B cell (primary cell): ENCODE data around the gene MCM7. TPM values are rescaled to one million over a fixed set of nuclear protein-coding genes. Genes with fewer than 3 reads are reported as not detected.

Source experiments
- ATAC-seq: fragments of 200-7000 bp; cut with Tn5 transposase; one replicate; pipeline ENCODE4 v1.10.0; 2021; ENCODE audit warnings: low read depth, mild to moderate bottlenecking, moderate number of reproducible peaks, moderate library complexity
- CTCF ChIA-PET: fragments of 350-600 bp; sonication (Branson Sonifier 250); formaldehyde crosslinking; loops from one replicate; lab custom pipeline; 2021; ENCODE audit warnings: antibody characterized with exemption, inconsistent platforms; lab: Charles Lee
- POLR2A ChIA-PET: fragments of 350-600 bp; sonication (Branson Sonifier 250); formaldehyde crosslinking; loops from one replicate; lab custom pipeline; 2021; ENCODE audit warnings: antibody characterized with exemption; lab: Charles Lee
- DNase-seq: peaks from one replicate; pipeline ENCODE4 v3.0.0; 2013
- H2AFZ ChIP-seq: 2 replicates; pipeline ENCODE4 v1.6.1; 2012; ENCODE audit warnings: mild to moderate bottlenecking, low read depth, low read length; ENCODE audit not compliant: insufficient read depth, poor library complexity, severe bottlenecking
- H3K27ac ChIP-seq, 2 donors: 1 replicate in 1 of 2; 2 replicates in 1 of 2; pipeline ENCODE4 v1.5.1; 2012 to 2013; ENCODE audit warnings: low read length in 2 of 2, mild to moderate bottlenecking in 2 of 2, moderate library complexity in 1 of 2
- H3K27me3 ChIP-seq, 4 experiments: fragments of 200-600 bp in 1 of 4; sonication (generic) in 1 of 4; replicated peaks in 1 of 4; 1 replicate in 2 of 4; 2 replicates in 2 of 4; pipeline versions ENCODE4 v1.6.1 to v1.7.0; 2013 to 2016; ENCODE audit warnings: low read length in 3 of 4, mild to moderate bottlenecking in 2 of 4, mixed read lengths in 1 of 4, moderate library complexity in 1 of 4; ENCODE audit not compliant: insufficient read depth in 4 of 4, control insufficient read depth in 3 of 4; ENCODE audit errors: control extremely low read depth in 1 of 4
- H3K36me3 ChIP-seq, 2 experiments: replicated peaks in 1 of 2; 1 replicate in 1 of 2; 2 replicates in 1 of 2; pipeline versions ENCODE4 v1.6.1 to v1.7.1; 2013; ENCODE audit warnings: low read length in 1 of 2; ENCODE audit not compliant: insufficient read depth in 2 of 2, control insufficient read depth in 1 of 2; ENCODE audit errors: control extremely low read depth in 1 of 2, extremely low read depth in 1 of 2
- H3K4me1 ChIP-seq, 2 donors: fragments of 200-600 bp in 1 of 2; sonication (generic) in 1 of 2; 1 replicate in 1 of 2; 2 replicates in 1 of 2; pipeline versions ENCODE4 v1.5.1 to v1.6.1; 2013 to 2017; ENCODE audit warnings: low read length in 2 of 2; ENCODE audit not compliant: control insufficient read depth in 2 of 2, insufficient read depth in 2 of 2
- H3K4me2 ChIP-seq: replicated peaks from 2 replicates; pipeline ENCODE3; 2012; ENCODE audit warnings: mild to moderate bottlenecking, low read depth, low read length; ENCODE audit not compliant: poor library complexity, severe bottlenecking
- H3K4me3 ChIP-seq, 5 experiments: fragments of 200-600 bp in 1 of 5; sonication (generic) in 1 of 5; 1 replicate in 3 of 5; 2 replicates in 2 of 5; pipeline versions ENCODE4 v1.5.1 to v1.7.0; 2011 to 2016; ENCODE audit warnings: low read length in 4 of 5, mild to moderate bottlenecking in 4 of 5, low read depth in 2 of 5, control low read depth in 1 of 5, moderate library complexity in 1 of 5; ENCODE audit not compliant: insufficient read depth in 1 of 5; ENCODE audit errors: control extremely low read depth in 1 of 5, extremely low read depth in 1 of 5
- H3K79me2 ChIP-seq: fragments of 200-600 bp; sonication (generic); one replicate; pipeline ENCODE4 v1.6.0; 2016; ENCODE audit warnings: low read length; ENCODE audit not compliant: control insufficient read depth, insufficient read depth
- H3K9ac ChIP-seq: fragments of 200-600 bp; sonication (generic); 2 replicates; pipeline ENCODE4 v1.6.1; 2017; ENCODE audit warnings: mild to moderate bottlenecking, low read length, moderate library complexity
- H3K9me3 ChIP-seq, 3 donors: one replicate each; pipeline versions ENCODE4 v1.6.1 to v1.7.1; 2013; ENCODE audit warnings: low read length in 2 of 3; ENCODE audit not compliant: control insufficient read depth in 2 of 3, insufficient read depth in 1 of 3; ENCODE audit errors: control extremely low read depth in 1 of 3
- H4K20me1 ChIP-seq: 2 replicates; pipeline ENCODE4 v1.6.0; 2012; ENCODE audit warnings: mild to moderate bottlenecking, low read length; ENCODE audit not compliant: insufficient read depth, control insufficient read depth, poor library complexity, severe bottlenecking
- H3K27ac Mint-ChIP-seq: one replicate; pipeline ENCODE4 v1.8.0; 2021; ENCODE audit warnings: mixed read lengths
- H3K27me3 Mint-ChIP-seq: one replicate; pipeline ENCODE4 v1.8.0; 2021; ENCODE audit warnings: mixed read lengths
- H3K4me1 Mint-ChIP-seq: one replicate; pipeline ENCODE4 v1.8.0; 2021; ENCODE audit warnings: mixed read lengths
- H3K4me3 Mint-ChIP-seq: one replicate; pipeline ENCODE4 v1.8.0; 2021; ENCODE audit warnings: mixed read lengths
- H3K9me3 Mint-ChIP-seq: one replicate; pipeline ENCODE4 v1.8.0; 2022; ENCODE audit warnings: mixed read lengths; ENCODE audit not compliant: insufficient read depth
- CTCF ChIP-seq: fragments of 200-600 bp; IDR thresholded peaks from one replicate; pipeline ENCODE4 v1.8.0; 2022; ENCODE audit warnings: antibody characterized with exemption, mild to moderate bottlenecking
- EZH2 ChIP-seq: IDR thresholded peaks from 2 replicates; pipeline ENCODE4 v1.6.1; 2012; ENCODE audit warnings: borderline replicate concordance, low read depth, mild to moderate bottlenecking, moderate library complexity, low read length; ENCODE audit not compliant: insufficient read depth, poor library complexity, severe bottlenecking
- WGBS: methylation state at CpG from one replicate; pipeline ENCODE4 v1.1.5; 2013; ENCODE audit warnings: missing lambda C conversion rate; ENCODE audit not compliant: insufficient coverage; 5-methylcytosine and 5-hydroxymethylcytosine counted together
- intact Hi-C: fragments of 100-400 bp; cut with micrococcal nuclease; formaldehyde crosslinking; loops from one replicate; pipeline ENCODE4 v1.10.0; 2022
- polyA plus RNA-seq: library from polyadenylated mRNA; depleted of rRNA; stranded (reverse); fragments of >200 nt; gene quantifications from 2 replicates; pipeline ENCODE4 v1.2.3, GENCODE V29; 2012
- total RNA-seq, 2 donors: library from RNA; stranded (reverse); fragments of 120-200 nt in 1 of 2; gene quantifications; 1 replicate in 1 of 2; 2 replicates in 1 of 2; pipeline versions ENCODE4 v1.2.3 to v1.2.4, GENCODE V29; 2013 to 2022

The MCM7 gene
- total and polyA plus RNA-seq, 2 donors (not counting 1 experiment from before 2014, with no cell fraction given) = 154 to 171 TPM

- H3K9me3 ChIP-seq = no peaks in the 10 kb centered on the region
- H3K27ac Mint-ChIP-seq = peak overlapping the region; percentile 0
- ChIA-PET POLR2A (interaction anchor here (0.7 to 1.5 kb wide), 4 partner anchors 16 to 297 kb away, joined by 4 to 11 read pairs (median 6); partner anchors contain the start of genes LAMTOR4, MEPCE, PVRIG and ZCWPW1), CTCF (interaction anchor here (0.6 to 6.6 kb wide), 57 partner anchors 9 to 1849 kb away, joined by 3 to 66 read pairs (median 4); partner anchors contain the start of genes AP4M1, CNPY4, FBXO24 and GAL3ST4)
- no peaks in the 10 kb centered on the region for H4K20me1 ChIP-seq
- peaks cover 12 to 20% of the 10 kb centered on the region in 2 donors for H3K4me1 ChIP-seq
- no peaks in the 10 kb centered on the region for H3K36me3 ChIP-seq
- H3K27me3 Mint-ChIP-seq = no peaks in the 10 kb centered on the region
- peak; percentile 80 for ATAC-seq
- H3K4me3 Mint-ChIP-seq = no peak overlapping the region
- H3K4me2 ChIP-seq = no peak overlapping the region
- H3K9me3 Mint-ChIP-seq = no peaks in the 10 kb centered on the region
- WGBS = 29% methylated on average over 2 of the region's 3 CpGs
- H3K4me1 Mint-ChIP-seq = peaks cover 15% of the 10 kb centered on the region
- no peaks in the 10 kb centered on the region for H3K79me2 ChIP-seq
- H3K9ac ChIP-seq = no peak overlapping the region
- H2AFZ ChIP-seq = peak overlapping the region; percentile 23
- intact Hi-C loops = loop anchor here (1.0 kb wide), 3 partner anchors 85 to 318 kb away; no protein-coding TSS in a partner anchor
- H3K27ac ChIP-seq = no peak overlapping the region
- peak; percentile 80 for DNase-seq
- no peak for TF ChIP-seq EZH2
- TF ChIP-seq CTCF = peak; percentile 90
- H3K4me3 ChIP-seq = no peak overlapping the region
- H3K27me3 ChIP-seq = no peaks in the 10 kb centered on the region
Measured at GRCh38 chr7:100132697-100133151, 31.5 kb upstream of the MCM7 start.

GRCh38 chr7:100132126-100132525 lies 30.9 kb upstream of the MCM7 start:
- TF ChIP-seq CTCF = no peak
- WGBS = 83% methylated on average over 3 of the region's 7 CpGs
- Histone ChIP-seq H3K27ac (no peak overlapping the region), H3K4me3 (no peak overlapping the region), H4K20me1 (no peaks in the 10 kb centered on the region), H3K36me3 (no peaks in the 10 kb centered on the region), H3K4me1 (peaks cover 11 to 19% of the 10 kb centered on the region in 2 donors), H3K79me2 (no peaks in the 10 kb centered on the region), H3K27me3 (no peaks in the 10 kb centered on the region), H2AFZ (no peak overlapping the region), H3K9me3 (no peaks in the 10 kb centered on the region), H3K4me2 (no peak overlapping the region), H3K9ac (no peak overlapping the region)
- intact Hi-C loops = loop anchor here (1.0 kb wide), 3 partner anchors 85 to 318 kb away; no protein-coding TSS in a partner anchor
- DNase-seq (peak; percentile 21), ATAC-seq (no peak)
- POLR2A ChIA-PET = interaction anchor here (0.6 to 1.5 kb wide), 4 partner anchors 17 to 297 kb away, joined by 3 to 11 read pairs (median 6); partner anchors contain the start of genes LAMTOR4, MEPCE, PVRIG and ZCWPW1
- Mint-ChIP-seq H3K4me3 (no peak overlapping the region), H3K27me3 (no peaks in the 10 kb centered on the region), H3K9me3 (no peaks in the 10 kb centered on the region), H3K4me1 (peaks cover 14% of the 10 kb centered on the region), H3K27ac (no peak overlapping the region)
- CTCF ChIA-PET = interaction anchor here (0.7 to 6.6 kb wide), 49 partner anchors 8 to 574 kb away, joined by 3 to 66 read pairs (median 5); partner anchors contain the start of genes AP4M1, CNPY4, FBXO24 and GAL3ST4
